ENCODE measurements around the gene NUPR1.
"Not testable (repeated sequence)": the region's sequence is repeated elsewhere in the genome, so short reads cannot be mapped to it uniquely, and the experiment has no call there.

Gene NUPR1

DNA sequence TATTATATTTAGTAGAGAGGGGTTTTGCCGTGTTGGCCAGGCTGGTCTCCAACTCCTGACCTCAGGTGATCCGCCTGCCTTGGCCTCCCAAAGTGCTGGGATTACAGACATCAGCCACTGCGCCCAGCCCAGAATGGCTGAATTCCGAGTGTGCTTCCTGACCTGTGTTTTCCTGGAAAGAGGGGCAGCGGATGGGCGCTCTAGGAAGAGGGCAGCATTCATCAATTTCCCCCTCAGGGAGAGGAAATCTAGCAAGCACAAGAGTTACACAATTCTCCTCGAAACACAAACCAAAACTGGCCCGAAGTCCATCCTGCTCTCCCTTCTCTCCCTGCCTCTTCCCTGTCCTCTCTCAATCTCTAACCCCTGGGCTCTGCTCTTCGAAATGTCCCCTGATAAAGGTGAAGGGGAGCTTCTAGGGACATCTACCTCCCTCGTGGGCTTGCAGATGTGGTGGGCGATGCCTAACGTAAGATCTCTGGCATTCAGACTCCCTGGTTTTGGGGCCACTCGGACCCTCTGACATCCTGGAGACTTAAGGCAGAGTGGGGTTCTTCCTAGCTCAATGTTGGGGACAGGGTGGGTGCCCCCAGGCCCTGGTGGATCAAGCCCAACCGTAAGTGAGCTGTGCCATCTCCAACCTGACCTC is 33.2 kb downstream of the NUPR1 start:
- TF ChIP-seq, protein P1, sequence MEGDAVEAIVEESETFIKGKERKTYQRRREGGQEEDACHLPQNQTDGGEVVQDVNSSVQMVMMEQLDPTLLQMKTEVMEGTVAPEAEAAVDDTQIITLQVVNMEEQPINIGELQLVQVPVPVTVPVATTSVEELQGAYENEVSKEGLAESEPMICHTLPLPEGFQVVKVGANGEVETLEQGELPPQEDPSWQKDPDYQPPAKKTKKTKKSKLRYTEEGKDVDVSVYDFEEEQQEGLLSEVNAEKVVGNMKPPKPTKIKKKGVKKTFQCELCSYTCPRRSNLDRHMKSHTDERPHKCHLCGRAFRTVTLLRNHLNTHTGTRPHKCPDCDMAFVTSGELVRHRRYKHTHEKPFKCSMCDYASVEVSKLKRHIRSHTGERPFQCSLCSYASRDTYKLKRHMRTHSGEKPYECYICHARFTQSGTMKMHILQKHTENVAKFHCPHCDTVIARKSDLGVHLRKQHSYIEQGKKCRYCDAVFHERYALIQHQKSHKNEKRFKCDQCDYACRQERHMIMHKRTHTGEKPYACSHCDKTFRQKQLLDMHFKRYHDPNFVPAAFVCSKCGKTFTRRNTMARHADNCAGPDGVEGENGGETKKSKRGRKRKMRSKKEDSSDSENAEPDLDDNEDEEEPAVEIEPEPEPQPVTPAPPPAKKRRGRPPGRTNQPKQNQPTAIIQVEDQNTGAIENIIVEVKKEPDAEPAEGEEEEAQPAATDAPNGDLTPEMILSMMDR (IDR thresholded peaks at IDR 0.05), result no peak

GRCh38 chr16:28504707-28505404 is 33.9 kb downstream of the NUPR1 start:
- TF ChIP-seq, protein P1 (IDR thresholded peaks at IDR 0.05), result no peak
- TF ChIP-seq ZFX (IDR thresholded peaks at IDR 0.05; ENCODE audit: borderline replicate concordance), result no peak
- peak overlapping the region; percentile 48 for H3K27ac ChIP-seq

More for the DNA sequence above, 33.2 kb downstream of the NUPR1 start:
- peak overlapping the region; percentile 48 for H3K27ac ChIP-seq

DNA sequence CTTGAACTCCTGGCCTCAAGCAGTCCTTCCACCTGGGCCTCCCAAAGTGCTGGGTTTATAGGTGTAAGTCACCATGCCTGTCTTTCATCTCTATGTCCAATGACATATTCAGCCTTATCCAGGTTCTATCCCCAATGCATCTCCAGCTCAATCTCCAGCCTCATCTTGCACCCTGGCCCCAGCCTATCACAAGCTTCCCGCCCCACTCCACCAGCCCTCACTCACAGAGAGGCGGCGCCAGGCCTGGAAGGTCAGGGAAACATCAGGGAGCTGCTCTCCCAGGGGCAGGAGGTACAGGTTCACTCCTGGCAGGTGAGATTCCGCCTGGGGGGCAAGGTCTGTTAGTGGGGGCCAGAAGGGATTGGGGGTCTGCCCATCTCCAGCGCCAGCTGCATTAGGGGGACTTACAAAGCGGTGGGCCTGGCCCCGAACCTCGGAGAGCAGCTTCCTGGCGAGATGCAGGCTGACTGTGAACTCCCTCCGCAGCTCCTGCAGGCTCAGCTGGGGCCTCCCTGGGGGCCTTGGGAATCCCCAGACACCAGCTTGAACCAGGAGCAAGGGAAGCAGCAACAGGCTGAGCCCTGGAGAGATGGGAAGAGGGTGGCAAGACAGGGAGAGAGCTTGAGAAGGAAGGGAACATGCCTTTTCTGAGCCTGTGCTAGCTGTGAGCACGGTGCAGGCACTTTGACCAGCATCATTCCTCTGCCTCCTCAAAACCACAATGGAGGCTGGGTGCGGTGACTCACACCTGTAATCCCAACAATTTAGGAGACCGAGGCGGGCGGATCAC is 35.1 kb downstream of the NUPR1 start:
- no peak overlapping the region for H3K27ac ChIP-seq
- TF ChIP-seq ZFX (IDR thresholded peaks at IDR 0.05; ENCODE audit: borderline replicate concordance), result no peak
- TF ChIP-seq, protein P1 (IDR thresholded peaks at IDR 0.05), result no peak

DNA sequence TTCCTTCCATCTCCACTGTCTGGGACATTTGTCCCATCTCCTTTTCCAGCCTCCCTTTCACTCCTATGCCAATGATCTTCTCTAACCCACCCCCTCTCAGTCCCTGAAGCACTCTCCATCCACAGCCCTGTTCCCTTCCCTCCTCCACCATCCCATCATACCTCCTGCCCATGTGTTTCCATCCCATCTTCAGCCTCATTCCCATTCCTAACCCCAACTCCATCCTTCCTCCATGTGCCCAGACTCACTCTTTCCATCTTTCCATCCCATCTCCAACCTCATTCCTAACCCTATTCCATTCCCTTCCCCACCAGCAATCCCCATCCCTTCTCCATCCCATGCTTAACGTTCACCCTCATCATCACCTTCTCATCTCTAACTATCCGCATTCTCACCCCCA is 36.5 kb downstream of the NUPR1 start:
- no peak for TF ChIP-seq ZFX (IDR thresholded peaks at IDR 0.05; ENCODE audit: borderline replicate concordance)
- TF ChIP-seq, protein P1 (IDR thresholded peaks at IDR 0.05), result no peak
- no peak overlapping the region for H3K27ac ChIP-seq

DNA sequence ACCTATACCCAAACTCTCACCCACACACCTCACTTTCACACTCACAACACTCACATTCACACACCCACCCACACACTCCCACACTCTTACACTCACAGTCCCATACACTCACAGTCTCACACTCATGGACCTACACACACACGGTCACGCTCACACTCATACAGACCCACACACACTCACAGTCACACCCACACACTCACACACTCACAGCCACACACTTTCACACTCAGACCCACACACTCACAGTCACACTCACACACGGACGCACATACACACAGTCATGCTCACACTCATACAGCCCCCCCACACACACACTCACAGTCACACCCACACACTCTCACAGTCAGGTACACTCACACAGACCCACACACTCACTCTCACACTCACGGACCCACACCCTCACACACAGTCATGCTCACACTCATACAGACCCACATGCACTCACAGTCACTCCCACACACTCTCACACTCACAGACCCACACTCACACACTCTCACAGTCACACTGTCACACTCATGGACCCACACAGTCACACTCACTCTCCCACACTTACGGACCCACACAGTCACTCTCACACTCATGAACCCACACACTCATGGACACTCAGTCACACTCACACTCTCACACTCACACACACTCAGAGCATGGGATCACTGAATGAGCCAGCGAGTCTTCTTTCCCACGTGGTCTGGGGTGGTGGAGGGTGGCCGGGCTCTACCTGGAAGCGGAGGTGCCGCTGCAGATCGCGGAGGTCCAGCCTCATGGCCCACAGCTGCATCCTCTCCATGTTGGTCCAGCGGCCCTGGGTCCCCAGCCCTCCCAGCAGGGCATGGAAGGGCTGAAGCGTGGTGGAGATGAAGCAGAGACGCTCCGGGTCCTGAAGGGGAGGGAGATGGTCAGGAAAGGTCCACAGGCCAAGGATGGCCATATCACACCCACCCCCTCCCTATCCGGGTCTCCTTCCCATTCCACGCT is 37.2 kb downstream of the NUPR1 start:
- H3K27ac ChIP-seq, result no peak overlapping the region
- TF ChIP-seq ZFX (IDR thresholded peaks at IDR 0.05; ENCODE audit: borderline replicate concordance), result no peak
- TF ChIP-seq, protein P1 (IDR thresholded peaks at IDR 0.05), result no peak

DNA sequence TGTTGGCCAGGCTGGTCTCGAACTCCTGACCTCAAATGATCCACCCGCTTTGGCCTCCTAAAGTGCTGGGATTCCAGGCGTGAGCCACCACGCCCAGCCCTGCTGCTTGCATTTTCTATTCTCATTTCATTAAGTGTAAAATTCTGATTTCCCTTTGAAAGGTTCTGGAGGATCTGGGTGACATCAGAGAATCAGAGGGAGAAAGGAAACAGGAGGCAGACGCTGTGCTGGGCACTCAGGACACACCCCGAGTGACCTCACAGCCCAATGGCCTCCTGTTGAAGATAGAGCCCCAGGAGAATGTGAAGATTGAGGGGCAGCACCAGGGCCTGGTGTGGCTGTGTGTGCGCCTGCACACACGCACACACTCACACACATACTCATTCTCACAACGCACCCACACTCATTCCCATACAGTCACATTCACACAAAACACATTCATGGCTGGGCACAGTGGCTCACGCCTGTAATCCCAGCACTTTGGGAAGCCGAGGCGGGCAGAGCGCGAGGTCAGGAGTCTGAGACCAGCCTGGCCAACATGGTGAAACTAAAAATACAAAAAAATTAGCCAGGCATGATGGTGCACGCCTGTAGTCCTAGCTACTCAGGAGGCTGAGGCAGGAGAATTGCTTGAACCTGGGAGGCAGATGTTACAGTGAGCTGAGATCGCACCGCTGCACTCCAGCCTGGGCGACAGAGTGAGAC is 38.1 kb downstream of the NUPR1 start:
- H3K27ac ChIP-seq, result not testable (repeated sequence)
